Measurements from ENCODE around the gene TMEM179.
"Not testable (repeated sequence)": the region's sequence is repeated elsewhere in the genome, so short reads cannot be mapped to it uniquely, and the experiment has no call there.

TMEM179 gene

GRCh38 chr14:104637546-104638003 lies 33.0 kb upstream of the TMEM179 start:
- DNase-seq (ENCODE audit: low read depth in 3 of 3), result no peak

GRCh38 chr14:104636846-104637545 lies 32.4 kb upstream of the TMEM179 start:
- DNase-seq (ENCODE audit: low read depth in 3 of 3), result not testable (repeated sequence)

- no peak for DNase-seq (ENCODE audit: low read depth in 3 of 3)
Measured at GRCh38 chr14:104636131-104636530, 31.6 kb upstream of the TMEM179 start.

GRCh38 chr14:104635717-104636116 lies 31.1 kb upstream of the TMEM179 start:
- DNase-seq (ENCODE audit: low read depth in 3 of 3), result no peak

GRCh38 chr14:104634886-104635570 lies 30.5 kb upstream of the TMEM179 start:
- no peak for DNase-seq (ENCODE audit: low read depth in 3 of 3)

- DNase-seq (ENCODE audit: low read depth in 3 of 3), result no peak
Measured at GRCh38 chr14:104634138-104634760, 29.7 kb upstream of the TMEM179 start.

GRCh38 chr14:104633276-104634137 lies 28.9 kb upstream of the TMEM179 start:
- no peak for DNase-seq (ENCODE audit: low read depth in 3 of 3)

- no peak for DNase-seq (ENCODE audit: low read depth in 3 of 3)
Measured at GRCh38 chr14:104632781-104633180, 28.2 kb upstream of the TMEM179 start.

GRCh38 chr14:104624939-104625338 lies 20.4 kb upstream of the TMEM179 start:
- DNase-seq (ENCODE audit: low read depth in 3 of 3), result no peak

GRCh38 chr14:104614126-104614812 lies 9.7 kb upstream of the TMEM179 start:
- no peak for DNase-seq (ENCODE audit: low read depth in 3 of 3)

- DNase-seq (ENCODE audit: low read depth in 3 of 3), result no peak
Measured at GRCh38 chr14:104611881-104612280, 7.3 kb upstream of the TMEM179 start.

GRCh38 chr14:104610749-104611310 lies 6.3 kb upstream of the TMEM179 start:
- DNase-seq (ENCODE audit: low read depth in 3 of 3), result no peak

GRCh38 chr14:104609666-104610065 lies 5.1 kb upstream of the TMEM179 start:
- DNase-seq (ENCODE audit: low read depth in 3 of 3), result no peak

- DNase-seq (ENCODE audit: low read depth in 3 of 3), result no peak
Measured at GRCh38 chr14:104603711-104604401, 716 bp downstream of the TMEM179 start.

GRCh38 chr14:104602933-104603325 lies 1.6 kb downstream of the TMEM179 start:
- no peak for DNase-seq (ENCODE audit: low read depth in 3 of 3)

GRCh38 chr14:104602315-104602932 lies 2.1 kb downstream of the TMEM179 start:
- DNase-seq (ENCODE audit: low read depth in 3 of 3), result no peak

- DNase-seq (ENCODE audit: low read depth in 3 of 3), result no peak
Measured at GRCh38 chr14:104601786-104602185, 2.8 kb downstream of the TMEM179 start.

- no peak for DNase-seq (ENCODE audit: low read depth in 3 of 3)
Measured at GRCh38 chr14:104600805-104601204, 3.8 kb downstream of the TMEM179 start.

- no peak for DNase-seq (ENCODE audit: low read depth in 3 of 3)
Measured at GRCh38 chr14:104600141-104600643, 4.4 kb downstream of the TMEM179 start.

- no peak for DNase-seq (ENCODE audit: low read depth in 3 of 3)
Measured at GRCh38 chr14:104599446-104599845, 5.1 kb downstream of the TMEM179 start.
